ENCODE results near the gene SLX4IP. TPM values are rescaled to one million over a fixed set of nuclear protein-coding genes. Genes with fewer than 3 reads are reported as not detected.
"Not testable (repeated sequence)": the region's sequence is repeated elsewhere in the genome, so short reads cannot be mapped to it uniquely, and the experiment has no call there.

SLX4IP gene
- total RNA-seq, 1 experiment from 2014 or later: 7.4 TPM

GRCh38 chr20:10415013-10415650, 20.0 kb upstream of the SLX4IP start:
- ATAC-seq: no peak
- TF ChIP-seq CBFB (CRISPR knock-in tag; IDR thresholded peaks at IDR 0.05; ENCODE audit: low read depth) (no peak), E2F4 (CRISPR knock-in tag; IDR thresholded peaks at IDR 0.05; ENCODE audit: borderline replicate concordance, low read depth) (no peak), TCF7 (CRISPR knock-in tag; IDR thresholded peaks at IDR 0.05; ENCODE audit: low read depth) (no peak), SOX15 (CRISPR knock-in tag; IDR thresholded peaks at IDR 0.05) (no peak), SMAD3 (CRISPR knock-in tag; IDR thresholded peaks at IDR 0.05; ENCODE audit: borderline replicate concordance) (no peak)
- CTCF ChIA-PET: interaction anchor here (0.5 kb wide), 1 partner anchor 21 kb away, joined by 3 read pairs; no protein-coding TSS in a partner anchor

GRCh38 chr20:10417218-10417617, 17.9 kb upstream of the SLX4IP start:
- H3K27ac Mint-ChIP-seq; DNase-seq (ENCODE audit: low spot score); POLR2A ChIA-PET; H3K27me3 Mint-ChIP-seq (ENCODE audit: low read depth); ATAC-seq; CTCF ChIA-PET; H3K4me3 Mint-ChIP-seq; H3K9me3 Mint-ChIP-seq: not testable (repeated sequence)
- H3K4me1 Mint-ChIP-seq: peaks cover 22% of the 10 kb centered on the region
- TF ChIP-seq ZNF121 (CRISPR knock-in tag; IDR thresholded peaks at IDR 0.05): peak; percentile 85; the same call in 1 of the 2 replicates
- 0 out of 2 replicates have a peak, but pooled peaks have one; percentile 24 for TF ChIP-seq GTF2I (CRISPR knock-in tag; conservative IDR thresholded peaks at IDR 0.05)
- H3K36me3 Mint-ChIP-seq: peaks cover 21% of the 10 kb centered on the region

More at GRCh38 chr20:10415013-10415650, 20.0 kb upstream of the SLX4IP start:
- H3K36me3 Mint-ChIP-seq: peaks cover 20% of the 10 kb centered on the region
- POLR2A ChIA-PET: no interaction called here
- H3K27ac Mint-ChIP-seq: no peak overlapping the region; the same call in none of the 2 replicates
- H3K4me3 Mint-ChIP-seq: no peak overlapping the region
- DNase-seq (ENCODE audit: low spot score): peak; percentile 31
- no peaks in the 10 kb centered on the region for H3K27me3 Mint-ChIP-seq (ENCODE audit: low read depth)
- no peaks in the 10 kb centered on the region for H3K9me3 Mint-ChIP-seq
- H3K4me1 Mint-ChIP-seq: peaks cover 17% of the 10 kb centered on the region

GRCh38 chr20:10419550-10420133, 15.5 kb upstream of the SLX4IP start:
- no peaks in the 10 kb centered on the region for H3K27me3 Mint-ChIP-seq (ENCODE audit: low read depth)

More at GRCh38 chr20:10419550-10420133, 15.5 kb upstream of the SLX4IP start:
- ATAC-seq (no peak), DNase-seq (ENCODE audit: low spot score) (no peak)
- CTCF ChIA-PET: no interaction called here
- no peak overlapping the region for H3K4me3 Mint-ChIP-seq
- H3K36me3 Mint-ChIP-seq: peaks cover 28% of the 10 kb centered on the region
- no peak overlapping the region for H3K27ac Mint-ChIP-seq
- TF ChIP-seq GRHL2 (CRISPR knock-in tag; IDR thresholded peaks at IDR 0.05; ENCODE audit: insufficient replicate concordance, severe bottlenecking) (no peak), ZNF532 (CRISPR knock-in tag; IDR thresholded peaks at IDR 0.05; ENCODE audit: borderline replicate concordance) (no peak), GABPB1 (CRISPR knock-in tag; IDR thresholded peaks at IDR 0.05) (peak; percentile 84), NFYB (CRISPR knock-in tag; conservative IDR thresholded peaks at IDR 0.05; ENCODE audit: low read depth) (no peak)
- peaks cover 22% of the 10 kb centered on the region for H3K4me1 Mint-ChIP-seq
- POLR2A ChIA-PET: no interaction called here
- peaks cover 3% of the 10 kb centered on the region; the same call in 1 of the 2 replicates for H3K9me3 Mint-ChIP-seq

All from WTC11 (cell line).